ENCODE data around the gene COMMD1. TPM values are rescaled to one million over a fixed set of nuclear protein-coding genes. Genes with fewer than 3 reads are reported as not detected.

COMMD1 gene
- total and polyA plus RNA-seq, 2 experiments from 2014 or later, result 54.9 to 83.7 TPM

DNA sequence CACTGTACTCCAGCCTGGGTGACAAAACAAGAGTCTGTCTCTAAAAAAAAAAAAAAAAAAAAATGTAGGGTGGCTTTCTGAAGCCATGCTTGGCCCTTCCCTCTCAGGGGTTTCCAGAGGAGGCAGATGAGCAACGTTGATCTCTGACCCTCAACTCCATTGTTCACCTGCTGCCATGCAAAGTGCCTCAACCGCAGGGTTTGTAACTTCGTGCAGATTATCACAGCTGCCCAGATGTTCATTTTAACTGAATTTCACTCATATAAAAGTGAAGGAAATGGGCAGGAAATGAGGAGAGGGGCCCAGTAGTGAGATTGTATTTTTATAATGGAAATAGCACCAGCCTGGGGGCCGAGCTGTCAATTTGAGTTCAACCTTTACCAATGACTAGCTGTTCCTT lies 275.5 kb downstream of the COMMD1 start:
- no peak overlapping the region for H3K4me3 ChIP-seq
- peaks cover 4% of the 10 kb centered on the region; the same call in 1 of the 2 replicates for H3K9me2 ChIP-seq (ENCODE audit: insufficient read depth)
- H3K9me3 Mint-ChIP-seq, result no peaks in the 10 kb centered on the region
- no peak overlapping the region for H2AFZ ChIP-seq
- ATAC-seq, result no peak
- DNase-seq (ENCODE audit: low spot score), result no peak
- H3F3A ChIP-seq (replicated peaks; ENCODE audit: low read depth), result no peaks in the 10 kb centered on the region
- no peak overlapping the region for H3K4me3 Mint-ChIP-seq
- H3K4me2 ChIP-seq, result no peak overlapping the region
- peaks cover 21% of the 10 kb centered on the region for H3K4me1 Mint-ChIP-seq
- H3K27me3 ChIP-seq (ENCODE audit: insufficient read depth), result no peaks in the 10 kb centered on the region
- TF ChIP-seq EZH2phosphoT487 (IDR thresholded peaks at IDR 0.05; ENCODE audit: unreplicated experiment) (no peak), NANOG (IDR thresholded peaks at IDR 0.05; ENCODE audit: borderline replicate concordance) (no peak), STAT1 (IDR thresholded peaks at IDR 0.05; ENCODE audit: unreplicated experiment) (no peak), POLR2AphosphoS5 (IDR thresholded peaks at IDR 0.05; ENCODE audit: low read depth) (no peak), ZNF331 (CRISPR knock-in tag; IDR thresholded peaks at IDR 0.05; ENCODE audit: low read depth) (no peak), EZH2 (IDR thresholded peaks at IDR 0.05; ENCODE audit: low read depth, unreplicated experiment) (no peak), ZNF114 (CRISPR knock-in tag; IDR thresholded peaks at IDR 0.05) (no peak), JUNB (IDR thresholded peaks at IDR 0.05; ENCODE audit: unreplicated experiment) (no peak), CREB1 (CRISPR knock-in tag; IDR thresholded peaks at IDR 0.05; ENCODE audit: low read depth) (no peak)
- TF ChIP-seq, protein P1, sequence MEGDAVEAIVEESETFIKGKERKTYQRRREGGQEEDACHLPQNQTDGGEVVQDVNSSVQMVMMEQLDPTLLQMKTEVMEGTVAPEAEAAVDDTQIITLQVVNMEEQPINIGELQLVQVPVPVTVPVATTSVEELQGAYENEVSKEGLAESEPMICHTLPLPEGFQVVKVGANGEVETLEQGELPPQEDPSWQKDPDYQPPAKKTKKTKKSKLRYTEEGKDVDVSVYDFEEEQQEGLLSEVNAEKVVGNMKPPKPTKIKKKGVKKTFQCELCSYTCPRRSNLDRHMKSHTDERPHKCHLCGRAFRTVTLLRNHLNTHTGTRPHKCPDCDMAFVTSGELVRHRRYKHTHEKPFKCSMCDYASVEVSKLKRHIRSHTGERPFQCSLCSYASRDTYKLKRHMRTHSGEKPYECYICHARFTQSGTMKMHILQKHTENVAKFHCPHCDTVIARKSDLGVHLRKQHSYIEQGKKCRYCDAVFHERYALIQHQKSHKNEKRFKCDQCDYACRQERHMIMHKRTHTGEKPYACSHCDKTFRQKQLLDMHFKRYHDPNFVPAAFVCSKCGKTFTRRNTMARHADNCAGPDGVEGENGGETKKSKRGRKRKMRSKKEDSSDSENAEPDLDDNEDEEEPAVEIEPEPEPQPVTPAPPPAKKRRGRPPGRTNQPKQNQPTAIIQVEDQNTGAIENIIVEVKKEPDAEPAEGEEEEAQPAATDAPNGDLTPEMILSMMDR (conservative IDR thresholded peaks at IDR 0.05; ENCODE audit: low read depth in 2 of 2), result no peak
- TF ChIP-seq, protein P2, sequence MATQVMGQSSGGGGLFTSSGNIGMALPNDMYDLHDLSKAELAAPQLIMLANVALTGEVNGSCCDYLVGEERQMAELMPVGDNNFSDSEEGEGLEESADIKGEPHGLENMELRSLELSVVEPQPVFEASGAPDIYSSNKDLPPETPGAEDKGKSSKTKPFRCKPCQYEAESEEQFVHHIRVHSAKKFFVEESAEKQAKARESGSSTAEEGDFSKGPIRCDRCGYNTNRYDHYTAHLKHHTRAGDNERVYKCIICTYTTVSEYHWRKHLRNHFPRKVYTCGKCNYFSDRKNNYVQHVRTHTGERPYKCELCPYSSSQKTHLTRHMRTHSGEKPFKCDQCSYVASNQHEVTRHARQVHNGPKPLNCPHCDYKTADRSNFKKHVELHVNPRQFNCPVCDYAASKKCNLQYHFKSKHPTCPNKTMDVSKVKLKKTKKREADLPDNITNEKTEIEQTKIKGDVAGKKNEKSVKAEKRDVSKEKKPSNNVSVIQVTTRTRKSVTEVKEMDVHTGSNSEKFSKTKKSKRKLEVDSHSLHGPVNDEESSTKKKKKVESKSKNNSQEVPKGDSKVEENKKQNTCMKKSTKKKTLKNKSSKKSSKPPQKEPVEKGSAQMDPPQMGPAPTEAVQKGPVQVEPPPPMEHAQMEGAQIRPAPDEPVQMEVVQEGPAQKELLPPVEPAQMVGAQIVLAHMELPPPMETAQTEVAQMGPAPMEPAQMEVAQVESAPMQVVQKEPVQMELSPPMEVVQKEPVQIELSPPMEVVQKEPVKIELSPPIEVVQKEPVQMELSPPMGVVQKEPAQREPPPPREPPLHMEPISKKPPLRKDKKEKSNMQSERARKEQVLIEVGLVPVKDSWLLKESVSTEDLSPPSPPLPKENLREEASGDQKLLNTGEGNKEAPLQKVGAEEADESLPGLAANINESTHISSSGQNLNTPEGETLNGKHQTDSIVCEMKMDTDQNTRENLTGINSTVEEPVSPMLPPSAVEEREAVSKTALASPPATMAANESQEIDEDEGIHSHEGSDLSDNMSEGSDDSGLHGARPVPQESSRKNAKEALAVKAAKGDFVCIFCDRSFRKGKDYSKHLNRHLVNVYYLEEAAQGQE (IDR thresholded peaks at IDR 0.05; ENCODE audit: unreplicated experiment), result no peak
- TF ChIP-seq, protein P3, sequence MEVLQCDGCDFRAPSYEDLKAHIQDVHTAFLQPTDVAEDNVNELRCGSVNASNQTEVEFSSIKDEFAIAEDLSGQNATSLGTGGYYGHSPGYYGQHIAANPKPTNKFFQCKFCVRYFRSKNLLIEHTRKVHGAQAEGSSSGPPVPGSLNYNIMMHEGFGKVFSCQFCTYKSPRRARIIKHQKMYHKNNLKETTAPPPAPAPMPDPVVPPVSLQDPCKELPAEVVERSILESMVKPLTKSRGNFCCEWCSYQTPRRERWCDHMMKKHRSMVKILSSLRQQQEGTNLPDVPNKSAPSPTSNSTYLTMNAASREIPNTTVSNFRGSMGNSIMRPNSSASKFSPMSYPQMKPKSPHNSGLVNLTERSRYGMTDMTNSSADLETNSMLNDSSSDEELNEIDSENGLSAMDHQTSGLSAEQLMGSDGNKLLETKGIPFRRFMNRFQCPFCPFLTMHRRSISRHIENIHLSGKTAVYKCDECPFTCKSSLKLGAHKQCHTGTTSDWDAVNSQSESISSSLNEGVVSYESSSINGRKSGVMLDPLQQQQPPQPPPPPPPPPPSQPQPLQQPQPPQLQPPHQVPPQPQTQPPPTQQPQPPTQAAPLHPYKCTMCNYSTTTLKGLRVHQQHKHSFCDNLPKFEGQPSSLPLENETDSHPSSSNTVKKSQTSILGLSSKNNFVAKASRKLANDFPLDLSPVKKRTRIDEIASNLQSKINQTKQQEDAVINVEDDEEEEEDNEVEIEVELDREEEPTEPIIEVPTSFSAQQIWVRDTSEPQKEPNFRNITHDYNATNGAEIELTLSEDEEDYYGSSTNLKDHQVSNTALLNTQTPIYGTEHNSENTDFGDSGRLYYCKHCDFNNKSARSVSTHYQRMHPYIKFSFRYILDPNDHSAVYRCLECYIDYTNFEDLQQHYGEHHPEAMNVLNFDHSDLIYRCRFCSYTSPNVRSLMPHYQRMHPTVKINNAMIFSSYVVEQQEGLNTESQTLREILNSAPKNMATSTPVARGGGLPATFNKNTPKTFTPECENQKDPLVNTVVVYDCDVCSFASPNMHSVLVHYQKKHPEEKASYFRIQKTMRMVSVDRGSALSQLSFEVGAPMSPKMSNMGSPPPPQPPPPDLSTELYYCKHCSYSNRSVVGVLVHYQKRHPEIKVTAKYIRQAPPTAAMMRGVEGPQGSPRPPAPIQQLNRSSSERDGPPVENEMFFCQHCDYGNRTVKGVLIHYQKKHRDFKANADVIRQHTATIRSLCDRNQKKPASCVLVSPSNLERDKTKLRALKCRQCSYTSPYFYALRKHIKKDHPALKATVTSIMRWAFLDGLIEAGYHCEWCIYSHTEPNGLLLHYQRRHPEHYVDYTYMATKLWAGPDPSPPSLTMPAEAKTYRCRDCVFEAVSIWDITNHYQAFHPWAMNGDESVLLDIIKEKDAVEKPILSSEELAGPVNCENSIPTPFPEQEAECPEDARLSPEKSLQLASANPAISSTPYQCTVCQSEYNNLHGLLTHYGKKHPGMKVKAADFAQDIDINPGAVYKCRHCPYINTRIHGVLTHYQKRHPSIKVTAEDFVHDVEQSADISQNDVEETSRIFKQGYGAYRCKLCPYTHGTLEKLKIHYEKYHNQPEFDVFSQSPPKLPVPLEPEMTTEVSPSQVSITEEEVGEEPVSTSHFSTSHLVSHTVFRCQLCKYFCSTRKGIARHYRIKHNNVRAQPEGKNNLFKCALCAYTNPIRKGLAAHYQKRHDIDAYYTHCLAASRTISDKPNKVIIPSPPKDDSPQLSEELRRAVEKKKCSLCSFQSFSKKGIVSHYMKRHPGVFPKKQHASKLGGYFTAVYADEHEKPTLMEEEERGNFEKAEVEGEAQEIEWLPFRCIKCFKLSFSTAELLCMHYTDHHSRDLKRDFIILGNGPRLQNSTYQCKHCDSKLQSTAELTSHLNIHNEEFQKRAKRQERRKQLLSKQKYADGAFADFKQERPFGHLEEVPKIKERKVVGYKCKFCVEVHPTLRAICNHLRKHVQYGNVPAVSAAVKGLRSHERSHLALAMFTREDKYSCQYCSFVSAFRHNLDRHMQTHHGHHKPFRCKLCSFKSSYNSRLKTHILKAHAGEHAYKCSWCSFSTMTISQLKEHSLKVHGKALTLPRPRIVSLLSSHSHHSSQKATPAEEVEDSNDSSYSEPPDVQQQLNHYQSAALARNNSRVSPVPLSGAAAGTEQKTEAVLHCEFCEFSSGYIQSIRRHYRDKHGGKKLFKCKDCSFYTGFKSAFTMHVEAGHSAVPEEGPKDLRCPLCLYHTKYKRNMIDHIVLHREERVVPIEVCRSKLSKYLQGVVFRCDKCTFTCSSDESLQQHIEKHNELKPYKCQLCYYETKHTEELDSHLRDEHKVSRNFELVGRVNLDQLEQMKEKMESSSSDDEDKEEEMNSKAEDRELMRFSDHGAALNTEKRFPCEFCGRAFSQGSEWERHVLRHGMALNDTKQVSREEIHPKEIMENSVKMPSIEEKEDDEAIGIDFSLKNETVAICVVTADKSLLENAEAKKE (CRISPR knock-in tag; IDR thresholded peaks at IDR 0.05), result no peak
- TF ChIP-seq, protein P4, sequence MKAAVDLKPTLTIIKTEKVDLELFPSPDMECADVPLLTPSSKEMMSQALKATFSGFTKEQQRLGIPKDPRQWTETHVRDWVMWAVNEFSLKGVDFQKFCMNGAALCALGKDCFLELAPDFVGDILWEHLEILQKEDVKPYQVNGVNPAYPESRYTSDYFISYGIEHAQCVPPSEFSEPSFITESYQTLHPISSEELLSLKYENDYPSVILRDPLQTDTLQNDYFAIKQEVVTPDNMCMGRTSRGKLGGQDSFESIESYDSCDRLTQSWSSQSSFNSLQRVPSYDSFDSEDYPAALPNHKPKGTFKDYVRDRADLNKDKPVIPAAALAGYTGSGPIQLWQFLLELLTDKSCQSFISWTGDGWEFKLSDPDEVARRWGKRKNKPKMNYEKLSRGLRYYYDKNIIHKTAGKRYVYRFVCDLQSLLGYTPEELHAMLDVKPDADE (IDR thresholded peaks at IDR 0.05), result no peak
- H3K79me2 ChIP-seq (replicated peaks; ENCODE audit: insufficient read depth), result no peaks in the 10 kb centered on the region
- peaks cover 13% of the 10 kb centered on the region for H3K4me1 ChIP-seq (ENCODE audit: insufficient read depth)
- H4K20me1 ChIP-seq (replicated peaks; ENCODE audit: insufficient read depth), result no peaks in the 10 kb centered on the region; the same call in 1 of the 2 replicates
- no peak overlapping the region for H3K27ac ChIP-seq (ENCODE audit: low read depth)
- H3K36me3 ChIP-seq (ENCODE audit: insufficient read depth), result no peaks in the 10 kb centered on the region
- H3K27me3 Mint-ChIP-seq (ENCODE audit: insufficient read depth, low read depth, poor library complexity), result peaks cover 11% of the 10 kb centered on the region
- no peak overlapping the region for H3K27ac Mint-ChIP-seq
- no peaks in the 10 kb centered on the region for H3K36me3 Mint-ChIP-seq (ENCODE audit: low read depth)

All from GM23338 (cell line).